Tibial nerve (tissue), 3 donors: ENCODE results near the gene KLF8.

ENCODE experiments used
- POLR2A ChIP-seq, 2 donors: fragments of 450-650 bp; IDR thresholded peaks; one replicate each; pipeline ENCODE4 v1.6.1; 2017; ENCODE audit warnings: antibody characterized with exemption in 2 of 2, mild to moderate bottlenecking in 2 of 2, moderate library complexity in 2 of 2
- TF ChIP-seq, protein P1 (sequence below), 5 experiments: fragments of 200-600 bp in 3 of 5; fragments of 450-650 bp in 2 of 5; sonication (generic) in 3 of 5; IDR thresholded peaks; one replicate each; pipeline ENCODE4 v1.5.1; 2016 to 2019; ENCODE audit warnings: antibody characterized with exemption in 5 of 5, mild to moderate bottlenecking in 3 of 5, moderate library complexity in 2 of 5

DNA sequence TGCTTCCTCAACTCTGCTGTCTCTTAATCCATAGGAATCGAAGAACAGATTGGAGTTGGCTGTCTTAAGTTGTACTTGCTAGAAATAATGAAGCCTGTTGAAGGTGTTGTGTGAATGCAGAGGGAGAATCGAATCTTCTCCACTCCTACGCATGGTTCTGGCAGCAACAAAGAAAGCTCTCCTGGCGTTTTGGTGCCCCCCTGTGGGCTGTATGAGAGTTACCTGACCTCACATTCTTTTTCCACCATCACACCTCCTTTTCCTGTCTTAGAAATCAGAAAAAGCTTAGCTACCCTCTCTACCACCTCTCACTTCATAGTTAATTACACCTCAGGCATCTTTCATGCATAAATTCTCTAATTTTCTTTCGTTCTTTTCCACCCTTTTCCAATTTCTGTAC lies 16.3 kb downstream of the KLF8 start:
- TF ChIP-seq, protein P1, sequence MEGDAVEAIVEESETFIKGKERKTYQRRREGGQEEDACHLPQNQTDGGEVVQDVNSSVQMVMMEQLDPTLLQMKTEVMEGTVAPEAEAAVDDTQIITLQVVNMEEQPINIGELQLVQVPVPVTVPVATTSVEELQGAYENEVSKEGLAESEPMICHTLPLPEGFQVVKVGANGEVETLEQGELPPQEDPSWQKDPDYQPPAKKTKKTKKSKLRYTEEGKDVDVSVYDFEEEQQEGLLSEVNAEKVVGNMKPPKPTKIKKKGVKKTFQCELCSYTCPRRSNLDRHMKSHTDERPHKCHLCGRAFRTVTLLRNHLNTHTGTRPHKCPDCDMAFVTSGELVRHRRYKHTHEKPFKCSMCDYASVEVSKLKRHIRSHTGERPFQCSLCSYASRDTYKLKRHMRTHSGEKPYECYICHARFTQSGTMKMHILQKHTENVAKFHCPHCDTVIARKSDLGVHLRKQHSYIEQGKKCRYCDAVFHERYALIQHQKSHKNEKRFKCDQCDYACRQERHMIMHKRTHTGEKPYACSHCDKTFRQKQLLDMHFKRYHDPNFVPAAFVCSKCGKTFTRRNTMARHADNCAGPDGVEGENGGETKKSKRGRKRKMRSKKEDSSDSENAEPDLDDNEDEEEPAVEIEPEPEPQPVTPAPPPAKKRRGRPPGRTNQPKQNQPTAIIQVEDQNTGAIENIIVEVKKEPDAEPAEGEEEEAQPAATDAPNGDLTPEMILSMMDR (IDR thresholded peaks at IDR 0.05) = peak; percentile 41 to 63 (median 51)
- TF ChIP-seq POLR2A (IDR thresholded peaks at IDR 0.05) = no peak
